K562 (cell line): ENCODE measurements around the gene TBC1D2B. TPM values are rescaled to one million over a fixed set of nuclear protein-coding genes. Genes with fewer than 3 reads are reported as not detected.

Experiments
- CTCF ChIP-seq, 3 experiments: IDR thresholded peaks in 2 of 3; conservative IDR thresholded peaks in 1 of 3; 2 replicates each; pipeline ENCODE4 v1.5.1; 2011 to 2012; ENCODE audit warnings: low read length in 3 of 3, mild to moderate bottlenecking in 3 of 3, control low read depth in 2 of 3, improper control_type of control experiment in 1 of 3, inconsistent platforms in 1 of 3, low read depth in 1 of 3, mixed read lengths in 1 of 3, moderate library complexity in 1 of 3; ENCODE audit not compliant: insufficient read depth in 2 of 3
- ETV5 ChIP-seq: sonication (generic); formaldehyde crosslinking; IDR thresholded peaks from 2 replicates; pipeline ENCODE4 v1.4.0; 2020; ENCODE audit warnings: low read depth, mild to moderate bottlenecking, missing genetic modification reagents
- TSHZ1 ChIP-seq: fragments of 250-450 bp; sonication (Bioruptor Pico); IDR thresholded peaks from 2 replicates; pipeline ENCODE4 v1.4.0; 2020; ENCODE audit warnings: mild to moderate bottlenecking, moderate library complexity
- polyA plus RNA-seq, 8 experiments: library from polyadenylated mRNA; depleted of rRNA in 4 of 8; stranded (reverse) in 5 of 8; unstranded in 3 of 8; fragments of >200 nt; fragmentation: Nextera tagmentation in 2 of 8; fragmentation: Illumina TruSeq in 1 of 8; extraction: Ambion mirVana in 2 of 8; extraction: Trizol in 1 of 8; gene quantifications; 2 replicates each; pipeline versions ENCODE4 v1.2.1 to v1.2.3, GENCODE V29; 2011 to 2014; ENCODE audit warnings: inconsistent platforms in 1 of 8, missing spikeins in 1 of 8
- total RNA-seq, 7 experiments: library from RNA; depleted of rRNA in 6 of 7; stranded (reverse); fragments of >200 nt in 6 of 7; fragmentation: Illumina TruSeq in 2 of 7; extraction: Trizol in 2 of 7; gene quantifications; 2 replicates each; pipeline versions ENCODE4 v1.2.1 to v1.2.3, GENCODE V29; 2011 to 2021; ENCODE audit warnings: low replicate concordance in 1 of 7

TBC1D2B gene
- total and polyA plus RNA-seq, 9 of the 15 experiments (the other 6 are each of a cell fraction or from before 2014, with no cell fraction given), result 0.15 to 16.3 (median 8.9) TPM

GRCh38 chr15:78000091-78000926 lies 77.2 kb downstream of the TBC1D2B start (continued):
- TF ChIP-seq ETV5 (CRISPR knock-in tag) (no peak), CTCF (IDR thresholded peaks at IDR 0.05 in 2 of 3, conservative IDR thresholded peaks at IDR 0.05 in 1 of 3; ENCODE audit: insufficient read depth in 2 of 3, low read depth in 1 of 3, low read length in 3 of 3) (peak; percentile 66 to 77 (median 73)), TSHZ1 (no peak)
